ENCODE data around the gene EFCC1.

Gene EFCC1

DNA sequence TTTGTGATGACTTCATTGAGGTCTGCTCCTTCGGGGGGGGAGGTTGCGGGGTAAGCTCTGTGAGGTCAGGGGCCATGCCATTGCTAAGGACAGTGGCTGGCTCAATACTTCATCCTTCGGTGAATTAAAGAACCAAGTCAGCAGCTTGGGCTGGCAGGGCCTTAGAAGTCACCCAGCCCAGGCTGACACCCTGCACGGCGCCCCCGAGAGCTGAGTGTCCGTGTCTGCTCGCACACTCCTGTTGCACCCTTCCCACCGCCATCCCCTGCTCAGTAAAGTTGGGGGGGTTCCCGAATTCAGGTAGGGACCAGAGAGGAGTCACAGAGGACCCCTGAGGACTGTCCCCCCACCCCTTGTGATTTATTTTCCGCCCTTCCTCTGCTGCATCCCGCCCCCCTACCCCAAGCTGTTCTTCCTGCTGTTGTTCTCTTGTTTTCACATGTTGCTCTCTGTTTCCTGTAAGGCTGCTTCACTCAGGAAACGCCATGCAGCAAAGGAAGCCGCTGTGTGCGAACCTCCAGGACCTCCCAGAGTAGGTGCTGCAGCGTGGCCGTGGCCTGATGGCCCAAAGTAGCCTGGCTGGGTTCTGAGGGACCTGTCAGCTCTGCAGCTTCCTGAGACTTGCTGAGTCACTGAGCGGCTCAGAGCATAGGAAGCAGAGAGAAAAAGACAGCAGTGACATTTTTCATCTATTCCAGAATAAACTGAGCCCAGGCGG, 14.4 kb downstream of the EFCC1 start:
- DNase-seq: peak; percentile 85

DNA sequence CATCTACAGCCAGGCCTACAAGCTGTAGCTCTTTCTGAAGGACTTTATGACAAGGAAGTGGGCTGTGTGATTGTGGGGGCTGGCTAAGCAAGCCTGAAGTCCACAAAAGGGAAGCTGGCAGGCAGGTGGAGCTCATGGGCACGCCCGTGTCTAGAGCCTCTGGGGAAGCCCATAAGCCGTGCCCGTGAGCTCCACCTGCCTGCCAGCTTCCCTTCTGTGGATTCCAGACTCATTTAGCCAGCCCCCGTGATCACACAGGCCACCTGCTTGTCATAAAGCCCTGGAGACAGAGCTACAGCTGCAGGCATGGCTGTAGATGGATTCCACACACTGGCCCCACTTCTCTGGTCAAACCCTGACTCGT, 15.2 kb downstream of the EFCC1 start:
- peak; percentile 82 for DNase-seq

DNA sequence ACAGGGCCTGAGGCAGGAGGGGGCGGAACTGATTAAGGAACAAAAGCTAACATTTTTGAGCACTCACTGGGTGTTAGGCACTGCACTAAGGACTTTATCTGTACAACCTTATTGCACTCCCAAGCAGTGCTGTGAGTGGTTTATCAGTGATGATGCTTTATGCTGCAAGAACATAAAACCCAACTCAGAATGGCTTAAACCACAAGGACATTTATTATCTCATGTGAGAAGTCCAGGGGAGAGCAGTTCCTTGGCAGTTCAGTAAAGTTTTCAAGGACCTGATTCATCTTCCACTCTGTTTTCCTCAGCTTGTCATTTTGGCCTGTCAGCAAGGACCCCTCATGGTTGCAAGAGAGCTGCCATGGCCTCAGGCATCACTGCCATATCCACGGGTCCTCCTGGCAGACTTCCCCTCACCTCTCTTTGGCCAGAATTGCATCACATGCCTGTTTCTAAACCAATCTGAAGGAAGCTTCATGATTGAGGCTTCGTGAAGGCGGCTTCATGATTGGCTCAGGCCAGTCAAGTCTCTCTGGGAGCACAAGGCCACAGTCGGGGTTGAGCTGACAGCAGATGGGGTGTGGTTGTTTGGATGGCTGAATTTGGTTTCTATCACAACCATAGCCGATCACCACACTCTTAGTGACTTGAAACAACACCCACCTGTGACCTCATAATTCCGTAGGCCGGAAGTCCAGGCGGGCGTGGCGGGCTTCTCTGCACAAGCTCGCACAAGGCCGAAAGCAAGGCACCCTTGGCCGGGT, 15.8 kb downstream of the EFCC1 start:
- DNase-seq: no peak

GRCh38 chr3:129017484-129017899, 16.4 kb downstream of the EFCC1 start:
- no peak for DNase-seq

DNA sequence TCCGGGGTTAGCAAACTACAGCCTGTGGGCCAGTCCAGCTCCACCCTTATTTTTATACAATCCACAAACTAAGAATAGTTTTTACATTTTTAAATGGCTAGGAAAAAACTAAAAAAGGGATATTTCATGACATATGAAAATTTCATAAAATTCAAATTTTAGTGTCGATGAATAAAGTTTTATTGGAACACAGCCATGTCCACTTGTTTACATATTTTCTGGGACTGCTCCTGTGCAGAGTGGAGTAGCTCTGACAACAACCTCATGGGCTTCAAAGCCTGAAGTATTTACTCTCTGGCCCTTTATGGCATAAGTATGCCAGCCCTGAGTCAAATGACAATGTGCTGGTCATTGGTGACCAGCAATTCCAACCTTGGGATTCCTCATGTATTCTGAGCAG, 17.2 kb downstream of the EFCC1 start:
- DNase-seq: no peak

GRCh38 chr3:129018751-129019150, 17.6 kb downstream of the EFCC1 start:
- DNase-seq: no peak

DNA sequence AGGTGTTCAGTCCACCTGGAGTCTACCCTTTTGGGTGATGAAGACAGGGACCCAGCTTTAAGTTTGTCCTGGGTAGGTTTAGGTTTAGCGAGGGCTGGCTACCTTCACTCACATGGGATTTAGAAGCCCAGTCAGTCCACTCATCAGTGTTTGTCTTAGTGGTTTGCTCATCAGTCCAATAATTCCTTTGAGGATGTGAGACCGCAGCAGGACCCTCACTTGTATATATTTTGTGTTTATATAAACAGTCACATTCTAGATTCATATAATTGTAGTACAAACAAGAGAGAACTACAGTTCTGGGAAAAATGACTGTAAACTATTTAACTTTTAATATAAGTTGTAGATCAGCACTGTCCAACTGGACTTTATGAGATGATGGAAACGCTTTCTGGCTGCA, 18.2 kb downstream of the EFCC1 start:
- DNase-seq: no peak

GRCh38 chr3:129020691-129021090, 19.6 kb downstream of the EFCC1 start:
- no peak for DNase-seq

DNA sequence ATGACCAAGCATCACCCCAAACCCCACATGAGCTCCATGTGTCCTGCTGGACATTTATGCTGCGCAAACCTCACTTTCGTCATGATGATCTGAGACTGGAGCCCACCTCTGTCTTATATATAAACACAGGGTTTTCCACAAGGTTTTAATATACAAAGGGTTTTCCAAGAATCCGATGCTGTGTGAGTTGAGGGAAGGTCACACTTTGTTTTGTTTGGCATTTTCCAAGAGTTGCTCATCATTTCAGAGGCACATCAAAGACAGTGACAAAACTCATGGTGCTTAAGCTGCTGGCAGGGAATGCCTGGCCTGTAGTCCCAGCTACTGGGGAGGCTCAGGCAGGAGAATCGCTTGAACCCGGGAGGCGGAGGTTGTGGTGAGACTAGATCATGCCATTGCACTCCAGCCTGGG, 20.0 kb downstream of the EFCC1 start:
- DNase-seq: no peak

DNA sequence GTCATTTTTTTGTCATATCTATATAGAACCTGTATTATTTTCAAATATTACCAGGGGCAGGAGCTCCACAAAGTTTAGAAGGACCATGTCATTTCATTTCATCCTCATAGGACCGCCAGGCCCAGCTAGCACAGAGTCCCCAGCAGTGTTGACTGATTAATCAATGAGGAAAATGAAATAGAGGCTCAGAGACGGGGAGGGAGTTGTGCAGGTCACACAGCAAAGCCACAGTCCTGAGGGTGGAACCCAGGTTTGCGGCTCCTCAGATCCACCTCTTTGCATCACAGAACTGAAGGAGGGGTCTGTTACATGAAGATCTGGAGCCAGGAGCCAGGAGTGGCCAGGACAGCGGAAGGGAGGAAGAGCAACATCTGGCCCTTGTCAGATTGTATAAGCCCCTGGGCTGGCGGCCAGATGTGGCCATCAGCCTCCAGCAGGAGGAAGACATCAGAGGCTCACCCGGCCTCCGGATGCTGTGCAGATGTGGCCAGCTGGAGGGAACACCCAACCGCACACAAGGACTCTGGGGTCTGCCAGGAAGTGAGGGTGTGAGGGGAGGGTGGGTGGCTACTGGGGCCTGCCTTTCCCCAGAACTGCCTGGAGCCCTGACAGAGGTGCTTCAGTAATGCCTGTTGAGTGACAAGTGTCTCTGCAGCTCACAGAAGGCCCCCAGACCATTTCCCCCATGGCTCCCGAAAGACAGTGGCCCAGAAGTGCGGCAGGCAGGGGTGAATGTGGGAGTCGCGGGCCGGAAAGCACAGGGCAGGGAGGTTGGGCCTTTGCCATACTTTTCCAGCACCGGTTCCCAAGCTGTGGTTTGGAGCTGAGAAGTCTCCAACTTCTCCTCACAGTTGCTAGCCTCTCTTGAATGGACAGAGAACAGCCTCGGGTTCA, 21.3 kb downstream of the EFCC1 start:
- DNase-seq: no peak

DNA sequence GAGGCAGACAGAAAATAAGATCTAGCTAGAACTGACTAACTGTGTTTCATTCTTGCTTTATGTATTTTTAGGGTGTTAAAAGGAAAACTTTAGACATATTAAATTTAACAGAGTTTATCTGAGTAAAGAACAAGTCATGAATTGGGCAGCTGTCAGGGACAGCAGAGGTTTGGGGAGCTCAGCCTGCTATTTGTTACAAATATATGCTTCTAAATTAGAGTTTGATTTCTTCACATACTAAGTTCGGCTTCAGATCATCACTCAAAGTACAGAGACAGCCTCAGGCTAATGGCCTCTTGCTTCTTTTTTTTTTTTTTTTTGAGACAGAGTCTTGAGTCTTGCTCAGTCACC, 21.9 kb downstream of the EFCC1 start:
- DNase-seq: no peak

GRCh38 chr3:129023909-129024308, 22.8 kb downstream of the EFCC1 start:
- DNase-seq: no peak

- DNase-seq: no peak
Measured at GRCh38 chr3:129025108-129025507, 24.0 kb downstream of the EFCC1 start.

- DNase-seq: no peak
Measured at GRCh38 chr3:129025691-129026435, 24.8 kb downstream of the EFCC1 start.

- peak; percentile 92 for DNase-seq
Measured at GRCh38 chr3:129026728-129027543, 25.8 kb downstream of the EFCC1 start.

GRCh38 chr3:129027544-129027880, 26.4 kb downstream of the EFCC1 start:
- DNase-seq: no peak

- DNase-seq: no peak
Measured at GRCh38 chr3:129028866-129029265, 27.8 kb downstream of the EFCC1 start.

DNA sequence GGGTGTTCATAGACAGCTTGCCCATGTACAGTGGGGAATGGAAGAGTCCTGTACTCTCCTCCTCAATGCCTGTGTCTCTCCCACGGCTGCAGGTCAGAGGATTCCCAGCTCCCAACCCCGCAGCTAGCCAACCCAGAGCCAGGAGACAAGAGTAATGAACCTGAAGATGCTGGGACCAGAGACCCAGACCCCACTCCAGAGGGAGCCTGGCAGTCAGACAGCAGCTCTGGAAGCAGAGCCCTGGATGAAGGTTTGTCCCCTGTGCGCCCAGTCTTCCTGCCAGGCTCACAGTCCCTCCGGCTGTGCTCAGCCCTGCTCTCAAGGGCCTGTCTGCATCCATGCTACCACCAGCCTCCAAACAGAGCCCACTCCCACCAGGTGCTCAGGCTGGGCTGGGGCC, 29.5 kb downstream of the EFCC1 start:
- DNase-seq: no peak

GRCh38 chr3:129031476-129032215, 30.5 kb downstream of the EFCC1 start:
- no peak for DNase-seq

DNA sequence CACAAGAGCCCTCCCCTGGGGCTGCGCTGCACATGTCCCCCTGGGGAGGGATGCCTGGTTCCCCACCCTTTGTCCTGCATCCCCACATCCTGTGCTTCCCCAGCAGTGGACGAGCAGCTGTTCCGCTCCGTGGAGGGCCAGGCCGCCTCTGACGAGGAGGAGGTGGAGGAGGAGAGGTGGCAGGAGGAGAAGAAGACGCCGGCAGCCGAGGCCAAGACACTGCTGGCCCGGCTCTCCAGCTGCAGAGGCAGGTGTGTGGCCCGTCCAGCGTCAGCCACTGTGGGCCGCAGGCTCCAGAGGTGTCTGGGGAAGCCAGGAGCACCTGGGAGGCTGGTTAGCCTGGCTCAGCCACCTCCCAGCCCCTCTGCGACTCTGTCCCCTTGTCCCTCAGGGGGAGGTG, 31.6 kb downstream of the EFCC1 start:
- no peak for DNase-seq

GRCh38 chr3:129033151-129033550, 32.0 kb downstream of the EFCC1 start:
- DNase-seq: no peak
